Endothelial cell of umbilical vein (primary cell): ENCODE measurements around the gene PLEKHA6. TPM values are rescaled to one million over a fixed set of nuclear protein-coding genes. Genes with fewer than 3 reads are reported as not detected.

Experiments
- BruUV-seq: library from RNA; stranded (reverse); fragments of 400-500 nt; replicated peaks from 2 replicates; lab custom pipeline; 2021; lab: Mats Ljungman, UMichigan
- CTCF ChIA-PET: fragments of 300-600, 350-600 bp; sonication (Branson Sonifier 250); formaldehyde crosslinking; loops from one replicate; lab custom pipeline; 2021; ENCODE audit warnings: antibody characterized with exemption, inconsistent platforms; lab: Charles Lee
- POLR2A ChIA-PET: fragments of 300-600, 350-600 bp; sonication (Branson Sonifier 250); formaldehyde crosslinking; loops from one replicate; lab custom pipeline; 2021; ENCODE audit warnings: antibody characterized with exemption, inconsistent platforms; lab: Charles Lee
- DNase-seq: peaks from one replicate; pipeline ENCODE4 v3.0.0-alpha.2; 2011; ENCODE audit warnings: low read depth, low spot score
- FAIRE-seq: peaks from 2 replicates; lab custom pipeline; 2011; peaks lifted over from hg19 to GRCh38; lab: Jason Lieb, UNC
- H2AFZ ChIP-seq: 2 replicates; pipeline ENCODE4 v1.6.0; 2012; ENCODE audit warnings: low read depth, low read length, control low read depth, inconsistent platforms
- H3K27ac ChIP-seq: 2 replicates; pipeline ENCODE4 v1.5.1; 2011; ENCODE audit warnings: low read depth, mild to moderate bottlenecking, control low read depth, low read length, moderate library complexity; ENCODE audit not compliant: insufficient read depth
- H3K27me3 ChIP-seq, 2 experiments: 2 replicates each; pipeline versions ENCODE4 v1.6.0 to v1.6.1; 2011; ENCODE audit warnings: low read length in 2 of 2, mixed read lengths in 1 of 2; ENCODE audit not compliant: control insufficient read depth in 2 of 2, insufficient read depth in 2 of 2
- H3K36me3 ChIP-seq, 2 experiments: 2 replicates in 1 of 2; 3 replicates in 1 of 2; pipeline ENCODE4 v1.5.1; 2011; ENCODE audit warnings: low read length in 2 of 2, mild to moderate bottlenecking in 1 of 2, moderate library complexity in 1 of 2; ENCODE audit not compliant: control insufficient read depth in 2 of 2, insufficient read depth in 2 of 2; ENCODE audit errors: extremely low read depth in 1 of 2
- H3K4me1 ChIP-seq: 3 replicates; pipeline ENCODE4 v1.5.1; 2011; ENCODE audit warnings: mild to moderate bottlenecking, low read length; ENCODE audit not compliant: control insufficient read depth, insufficient read depth; ENCODE audit errors: extremely low read depth
- H3K4me2 ChIP-seq: 2 replicates; pipeline ENCODE4 v1.6.1; 2011; ENCODE audit warnings: low read length, control low read depth, mixed read lengths; ENCODE audit not compliant: insufficient read depth
- H3K4me3 ChIP-seq, 3 experiments: fragments of 200-600 bp in 1 of 3; sonication (generic), shearing (Covaris generic) in 1 of 3; replicated peaks in 1 of 3; 2 replicates each; pipeline ENCODE4 v1.5.1; 2011 to 2016; ENCODE audit warnings: control low read depth in 3 of 3, low read length in 3 of 3, mild to moderate bottlenecking in 2 of 3, inconsistent platforms in 1 of 3, low read depth in 1 of 3, moderate library complexity in 1 of 3; ENCODE audit not compliant: insufficient read depth in 1 of 3
- H3K79me2 ChIP-seq: 2 replicates; pipeline ENCODE4 v1.6.0; 2012; ENCODE audit warnings: low read length, inconsistent platforms; ENCODE audit not compliant: control insufficient read depth, insufficient read depth
- H3K9ac ChIP-seq: replicated peaks from 2 replicates; pipeline ENCODE3; 2011; ENCODE audit warnings: low read length, control low read depth; ENCODE audit not compliant: insufficient read depth; ENCODE audit errors: extremely low read depth
- H3K9me1 ChIP-seq: replicated peaks from 3 replicates; pipeline ENCODE4 v1.6.0; 2011; ENCODE audit warnings: mild to moderate bottlenecking, low read length; ENCODE audit not compliant: control insufficient read depth, insufficient read depth; ENCODE audit errors: extremely low read depth
- H3K9me3 ChIP-seq: replicated peaks from 2 replicates; pipeline ENCODE4 v1.5.1; 2012; ENCODE audit warnings: low read length, inconsistent platforms; ENCODE audit not compliant: control insufficient read depth, insufficient read depth
- H4K20me1 ChIP-seq: replicated peaks from 2 replicates; pipeline ENCODE3; 2011; ENCODE audit warnings: mild to moderate bottlenecking, low read length; ENCODE audit not compliant: control insufficient read depth, insufficient read depth; ENCODE audit errors: extremely low read depth
- CTCF ChIP-seq, 2 donors: IDR thresholded peaks; 1 replicate in 1 of 2; 2 replicates in 1 of 2; pipeline ENCODE4 v1.5.1; 2011; ENCODE audit warnings: low read length in 2 of 2, mild to moderate bottlenecking in 2 of 2, moderate library complexity in 2 of 2, control low read depth in 1 of 2, inconsistent platforms in 1 of 2, low read depth in 1 of 2; ENCODE audit not compliant: insufficient read depth in 1 of 2; ENCODE audit errors: extremely low read depth in 1 of 2
- EZH2 ChIP-seq: IDR thresholded peaks from 2 replicates; pipeline ENCODE4 v1.6.1; 2012; ENCODE audit warnings: borderline replicate concordance, low read depth, mild to moderate bottlenecking, moderate library complexity, low read length, inconsistent platforms; ENCODE audit not compliant: severe bottlenecking
- FOS ChIP-seq: IDR thresholded peaks from 2 replicates; pipeline ENCODE4 v1.6.1; 2011; ENCODE audit warnings: mild to moderate bottlenecking, low read length, moderate library complexity, borderline replicate concordance; ENCODE audit not compliant: insufficient read depth
- GATA2 ChIP-seq: IDR thresholded peaks from 2 replicates; pipeline ENCODE4 v1.7.0; 2011; ENCODE audit warnings: low read depth, mild to moderate bottlenecking, moderate library complexity, mixed read lengths, low read length; ENCODE audit not compliant: insufficient read length, insufficient read depth
- JUN ChIP-seq: IDR thresholded peaks from 2 replicates; pipeline ENCODE4 v1.6.1; 2011; ENCODE audit warnings: borderline replicate concordance, low read depth; ENCODE audit not compliant: insufficient read length, insufficient read depth
- MYC ChIP-seq: IDR thresholded peaks from one replicate; pipeline ENCODE4 v1.6.1; 2011; ENCODE audit warnings: mild to moderate bottlenecking, low read depth, low read length
- POLR2A ChIP-seq: IDR thresholded peaks from 2 replicates; pipeline ENCODE4 v1.6.1; 2012; ENCODE audit warnings: low read depth, mild to moderate bottlenecking, control low read depth, low read length
- POLR2AphosphoS5 ChIP-seq: IDR thresholded peaks from 2 replicates; pipeline ENCODE4 v1.6.1; 2012; ENCODE audit warnings: low read depth, mild to moderate bottlenecking, control low read depth, low read length, moderate library complexity; ENCODE audit not compliant: insufficient read depth
- dilution Hi-C: fragments of 300-500 bp; cut with MboI; formaldehyde crosslinking; loops from one replicate; pipeline ENCODE4 v1.15.0; 2019; ENCODE audit warnings: low sequenced_read_pairs; ENCODE audit not compliant: extremely low pct_ligation_motif_present
- intact Hi-C: fragments of 100-400 bp; cut with micrococcal nuclease; formaldehyde crosslinking; loops from one replicate; pipeline ENCODE4 v1.10.0; 2022
- polyA plus RNA-seq, 4 experiments: library from polyadenylated mRNA; depleted of rRNA in 3 of 4; stranded (reverse) in 3 of 4; unstranded in 1 of 4; fragments of >200 nt; gene quantifications; 2 replicates each; pipeline versions ENCODE4 v1.2.1 to v1.2.3, GENCODE V29; 2011 to 2012; ENCODE audit warnings: missing spikeins in 1 of 4
- total RNA-seq: library from RNA; stranded (reverse); gene quantifications from 2 replicates; pipeline ENCODE4 v1.2.3, GENCODE V29; 2021
- TF ChIP-seq, protein P1 (sequence below): IDR thresholded peaks from 2 replicates; pipeline ENCODE4 v1.6.1; 2011; ENCODE audit not compliant: insufficient read depth, insufficient read length

PLEKHA6 gene
- total and polyA plus RNA-seq, 2 donors (not counting 3 experiments of a cell fraction or from before 2014, with no cell fraction given) = 2.1 to 15.0 TPM

DNA sequence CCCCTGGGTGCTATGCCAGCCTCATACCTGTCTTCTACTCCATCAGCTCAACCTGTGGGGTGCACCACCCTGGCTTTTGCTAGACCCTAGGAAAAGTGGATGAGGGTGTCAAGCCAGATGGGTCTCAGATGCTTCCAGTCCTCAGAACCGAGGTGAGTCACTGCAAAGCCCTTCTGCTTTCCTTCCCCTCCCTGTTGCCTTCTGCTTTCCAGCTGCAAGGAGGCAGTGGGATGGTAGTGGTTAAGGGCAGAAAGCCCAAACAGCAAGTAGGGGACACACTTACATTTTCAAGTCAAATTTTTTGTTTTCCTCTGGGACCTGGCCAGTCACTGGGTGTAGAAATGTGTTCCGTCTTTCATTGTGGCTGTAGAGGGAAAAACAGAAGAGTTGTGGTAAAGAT lies 85.3 kb downstream of the PLEKHA6 start:
- CTCF ChIA-PET = interaction anchor here (1.0 to 2.0 kb wide), 2 partner anchors 10 to 89 kb away, joined by 3 to 4 read pairs; no protein-coding TSS in a partner anchor
- BruUV-seq = no TSS peak
- no peak for TF ChIP-seq POLR2A
- TF ChIP-seq FOS = no peak
- no peak for TF ChIP-seq JUN
- TF ChIP-seq POLR2AphosphoS5 = no peak
- no peak for TF ChIP-seq CTCF (IDR thresholded peaks at IDR 0.05; ENCODE audit: extremely low read depth in 1 of 2, insufficient read depth in 1 of 2, low read depth in 1 of 2, low read length in 2 of 2)
- TF ChIP-seq MYC = no peak
- TF ChIP-seq GATA2 = no peak
- TF ChIP-seq, protein P1, sequence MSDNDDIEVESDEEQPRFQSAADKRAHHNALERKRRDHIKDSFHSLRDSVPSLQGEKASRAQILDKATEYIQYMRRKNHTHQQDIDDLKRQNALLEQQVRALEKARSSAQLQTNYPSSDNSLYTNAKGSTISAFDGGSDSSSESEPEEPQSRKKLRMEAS = no peak
- TF ChIP-seq EZH2 = no peak

More for the DNA sequence above, 85.3 kb downstream of the PLEKHA6 start:
- dilution Hi-C loops (no loop called here), intact Hi-C loops (no loop called here)
- H3K4me1 ChIP-seq = no peaks in the 10 kb centered on the region
- H3K27me3 ChIP-seq = no peaks in the 10 kb centered on the region
- no peaks in the 10 kb centered on the region for H4K20me1 ChIP-seq
- H3K9ac ChIP-seq = no peak overlapping the region
- no peak overlapping the region for H3K4me3 ChIP-seq
- FAIRE-seq (no peak), DNase-seq (no peak)
- no peak overlapping the region for H2AFZ ChIP-seq
- no peaks in the 10 kb centered on the region for H3K9me1 ChIP-seq
- H3K79me2 ChIP-seq = no peaks in the 10 kb centered on the region
- H3K36me3 ChIP-seq = no peaks in the 10 kb centered on the region
- no peak overlapping the region for H3K4me2 ChIP-seq
- no peak overlapping the region for H3K27ac ChIP-seq
- no peaks in the 10 kb centered on the region for H3K9me3 ChIP-seq
- POLR2A ChIA-PET = no interaction called here
